GM19238 (cell line): Measurements from ENCODE around the gene GINS1.

Experiments
- DNase-seq: peaks from one replicate; pipeline ENCODE4 v3.0.0; 2011; ENCODE audit warnings: low spot score; ENCODE audit not compliant: insufficient read length

The GINS1 gene

GRCh38 chr20:25493137-25493536 lies 85.7 kb downstream of the GINS1 start:
- no peak for DNase-seq

- no peak for DNase-seq
These were observed 86.5 kb downstream of the GINS1 start for GRCh38 chr20:25493748-25494505.

- no peak for DNase-seq
These were observed 87.2 kb downstream of the GINS1 start for GRCh38 chr20:25494506-25495188.

- no peak for DNase-seq
These were observed 87.8 kb downstream of the GINS1 start for GRCh38 chr20:25495189-25495824.

GRCh38 chr20:25496165-25496967 lies 88.9 kb downstream of the GINS1 start:
- no peak for DNase-seq

- DNase-seq = no peak
These were observed 89.5 kb downstream of the GINS1 start for GRCh38 chr20:25496968-25497401.

GRCh38 chr20:25497586-25498279 lies 90.3 kb downstream of the GINS1 start:
- no peak for DNase-seq
